Measurements from ENCODE around the gene ANGPT4. TPM values are rescaled to one million over a fixed set of nuclear protein-coding genes. Genes with fewer than 3 reads are reported as not detected.
A peak's percentile ranks its signal among the peaks of the same experiment; 100 is the strongest.

ANGPT4 gene
- polyA plus RNA-seq, 3 donors from 2014 or later = not detected

DNA sequence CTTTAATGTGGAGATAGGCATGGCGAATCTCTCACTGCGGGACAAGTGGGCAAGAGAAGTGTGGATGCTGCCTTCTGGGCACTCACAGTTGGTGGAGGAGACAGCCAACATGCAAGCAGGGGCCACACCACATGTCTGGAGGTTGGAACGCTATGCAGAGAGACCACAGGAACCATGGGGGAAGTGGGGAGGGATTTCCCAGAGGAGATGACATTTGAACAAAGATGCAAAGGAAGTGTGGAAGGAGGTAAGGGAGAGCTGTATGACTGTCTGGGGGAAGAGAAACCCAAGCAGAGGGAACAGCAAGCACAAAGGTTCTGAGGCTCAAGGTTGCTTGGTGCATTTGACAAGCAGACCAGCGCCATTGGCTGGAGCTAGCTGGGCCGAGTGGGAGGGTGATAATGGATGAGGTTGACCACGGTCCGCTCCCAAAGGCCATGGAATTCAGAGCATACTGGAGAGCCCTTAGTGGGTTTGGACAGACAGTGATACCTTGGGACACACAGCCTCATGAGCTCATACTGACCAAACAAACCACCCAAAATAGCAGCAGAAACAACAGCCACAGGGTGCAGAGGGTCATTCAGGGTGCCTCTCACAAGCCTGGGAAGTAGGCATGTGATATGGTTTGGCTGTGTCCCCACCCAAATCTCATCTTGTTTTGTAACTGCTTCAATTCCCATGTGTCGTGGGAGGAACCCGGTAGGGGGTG, 90.3 kb downstream of the ANGPT4 start:
- DNase-seq = no peak
- Mint-ChIP-seq H3K27me3 (ENCODE audit: low read depth in 3 of 3) (peaks cover 0 to 2% (median 0%) of the 10 kb centered on the region in 3 donors), H3K27ac (no peak overlapping the region), H3K9me3 (no peaks in the 10 kb centered on the region), H3K36me3 (no peaks in the 10 kb centered on the region), H3K4me3 (no peak overlapping the region), H3K4me1 (peaks cover 3 to 8% of the 10 kb centered on the region in 2 donors)

DNA sequence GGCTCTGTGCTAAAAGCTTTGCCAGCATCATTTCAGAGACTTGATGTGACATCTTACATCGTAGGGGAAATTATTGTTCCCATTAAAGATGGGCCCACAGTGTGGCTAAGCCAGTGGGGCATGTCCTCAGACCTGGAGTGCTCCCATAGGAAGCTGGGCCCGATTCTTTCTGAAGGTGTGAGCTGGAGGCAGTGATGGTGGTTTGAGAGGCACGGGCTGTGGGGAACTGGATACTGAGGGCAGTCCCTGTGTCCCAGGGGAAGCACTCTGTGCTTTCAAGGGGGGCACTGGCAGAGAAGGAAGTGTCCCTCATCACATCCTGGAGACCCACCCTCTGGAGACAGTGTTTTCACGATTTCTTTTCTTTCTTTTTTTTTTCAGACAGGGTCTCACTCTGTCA, 91.2 kb downstream of the ANGPT4 start:
- no peak for DNase-seq
- Mint-ChIP-seq H3K27ac (no peak overlapping the region), H3K9me3 (no peaks in the 10 kb centered on the region), H3K4me1 (peaks cover 5 to 14% of the 10 kb centered on the region in 2 donors), H3K4me3 (no peak overlapping the region), H3K36me3 (no peaks in the 10 kb centered on the region), H3K27me3 (ENCODE audit: low read depth in 3 of 3) (peaks cover 0 to 3% (median 0%) of the 10 kb centered on the region in 3 donors)

DNA sequence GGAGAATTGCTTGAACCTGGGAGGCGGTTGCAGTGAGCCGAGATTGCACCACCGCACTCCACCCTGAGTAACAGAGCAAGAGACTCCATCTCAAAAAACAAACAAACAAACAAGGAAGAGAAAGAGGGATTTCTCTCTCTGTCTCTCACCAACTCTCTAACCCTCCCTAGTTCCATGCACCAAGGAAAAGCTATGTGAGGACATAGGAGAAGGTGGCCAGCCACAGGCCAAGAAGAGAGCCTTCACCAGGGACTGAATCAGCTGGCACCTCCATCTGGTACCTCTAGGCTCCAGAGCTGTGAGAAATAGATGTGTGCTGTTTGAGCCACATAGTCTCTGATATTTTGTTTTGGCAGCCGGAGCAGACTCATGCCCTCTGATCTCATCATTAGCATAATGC, 91.6 kb downstream of the ANGPT4 start:
- Mint-ChIP-seq H3K27me3 (ENCODE audit: low read depth in 3 of 3) (peaks cover 0 to 7% (median 3%) of the 10 kb centered on the region in 3 donors), H3K36me3 (no peaks in the 10 kb centered on the region), H3K27ac (no peak overlapping the region), H3K4me1 (peaks cover 7 to 14% of the 10 kb centered on the region in 2 donors), H3K4me3 (no peak overlapping the region), H3K9me3 (no peaks in the 10 kb centered on the region)
- DNase-seq = no peak

DNA sequence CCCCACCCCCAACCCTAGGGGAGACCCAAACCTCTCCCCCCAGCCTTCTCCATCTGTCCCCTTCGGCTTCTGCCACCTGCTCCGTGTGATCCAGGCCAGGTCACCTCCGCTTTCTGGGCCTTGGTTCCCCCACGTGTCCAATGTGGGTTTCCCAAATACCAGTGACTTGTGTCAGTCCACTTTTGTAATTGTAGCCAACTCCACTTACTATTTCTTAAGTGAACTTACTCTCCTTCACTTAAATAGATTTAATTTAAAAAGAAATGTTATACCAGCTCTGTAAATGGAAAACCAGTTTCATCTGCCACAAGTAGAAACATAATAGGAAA, 92.6 kb downstream of the ANGPT4 start:
- peaks cover 6 to 8% of the 10 kb centered on the region in 2 donors for H3K4me1 Mint-ChIP-seq
- no peak overlapping the region for H3K27ac Mint-ChIP-seq
- DNase-seq = no peak
- H3K27me3 Mint-ChIP-seq (ENCODE audit: low read depth in 3 of 3) = peaks cover 0 to 8% (median 7%) of the 10 kb centered on the region in 3 donors
- no peaks in the 10 kb centered on the region for H3K36me3 Mint-ChIP-seq
- no peaks in the 10 kb centered on the region for H3K9me3 Mint-ChIP-seq
- no peak overlapping the region for H3K4me3 Mint-ChIP-seq

DNA sequence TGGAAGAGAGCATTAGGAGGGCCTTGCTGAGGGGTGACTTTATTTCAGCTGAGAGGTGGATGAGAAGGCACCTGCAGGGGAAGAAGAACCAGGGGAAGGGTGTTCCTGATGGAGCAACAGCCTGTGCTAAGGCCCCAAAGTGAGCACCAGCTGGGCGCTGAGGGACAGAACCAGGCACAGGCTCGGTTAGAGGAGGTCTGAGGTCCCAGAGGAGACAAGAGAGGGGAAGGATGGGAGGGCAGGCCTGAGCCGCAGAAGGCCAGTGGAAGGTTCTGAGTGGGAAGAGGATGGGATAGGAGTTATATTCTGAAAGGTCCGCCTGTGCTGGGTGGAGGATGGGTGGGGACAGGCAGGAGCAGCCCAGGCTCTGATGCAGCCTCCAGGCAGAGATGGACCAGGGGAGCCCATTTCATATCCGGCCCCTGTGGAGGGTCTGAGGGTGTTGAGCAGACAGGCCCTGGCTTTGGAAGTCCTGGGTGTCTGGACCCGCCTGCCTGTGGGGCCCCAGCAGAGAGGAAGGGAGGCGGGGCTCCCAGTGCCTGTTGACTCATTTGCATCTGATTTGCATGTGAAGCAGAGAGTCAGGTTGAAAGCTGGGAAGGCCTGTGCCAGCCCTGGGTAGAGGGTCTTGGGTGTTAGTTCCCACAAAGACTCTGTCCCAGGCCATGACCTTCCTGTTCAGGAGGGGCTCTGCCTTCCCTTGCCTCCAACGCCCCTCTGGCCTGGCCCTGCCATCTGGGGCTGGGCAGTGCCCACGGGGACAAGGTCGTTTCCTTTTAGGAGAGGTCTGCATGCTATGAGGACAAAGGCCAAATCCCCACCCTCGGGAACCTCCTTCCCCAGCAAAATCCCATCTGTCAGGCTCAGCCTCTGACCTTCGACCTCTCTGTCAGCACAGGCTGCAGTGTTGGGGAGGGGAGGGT, 93.2 kb downstream of the ANGPT4 start:
- H3K4me1 Mint-ChIP-seq = peaks cover 6 to 8% of the 10 kb centered on the region in 2 donors
- no peaks in the 10 kb centered on the region for H3K9me3 Mint-ChIP-seq
- no peaks in the 10 kb centered on the region for H3K36me3 Mint-ChIP-seq
- H3K27ac Mint-ChIP-seq = peak overlapping the region in 1 of 6 donors; percentile 38
- H3K27me3 Mint-ChIP-seq (ENCODE audit: low read depth in 3 of 3) = peaks cover 0 to 8% (median 7%) of the 10 kb centered on the region in 3 donors
- H3K4me3 Mint-ChIP-seq = no peak overlapping the region
- DNase-seq = no peak

DNA sequence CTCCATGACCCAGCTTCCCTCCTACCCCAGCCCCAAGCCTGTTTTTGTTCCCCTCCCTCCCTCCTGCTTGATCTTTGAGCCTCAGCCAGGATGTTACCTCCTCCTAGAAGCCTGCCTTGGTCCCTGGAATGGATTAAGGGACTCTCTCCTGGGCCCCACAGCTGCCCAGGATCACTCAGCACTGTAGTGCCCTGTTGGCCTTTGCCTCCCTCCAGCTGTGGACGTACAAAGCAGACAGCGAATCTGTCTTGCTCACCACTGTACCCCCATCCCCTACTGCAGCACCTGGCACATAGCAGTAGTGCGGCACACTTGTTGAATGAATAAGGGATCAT, 94.4 kb downstream of the ANGPT4 start:
- Mint-ChIP-seq H3K4me3 (no peak overlapping the region), H3K27me3 (ENCODE audit: low read depth in 3 of 3) (peaks cover 0 to 13% (median 9%) of the 10 kb centered on the region in 3 donors), H3K36me3 (no peaks in the 10 kb centered on the region), H3K27ac (peak overlapping the region in 1 of 6 donors; percentile 22), H3K9me3 (no peaks in the 10 kb centered on the region), H3K4me1 (peaks cover 6 to 11% of the 10 kb centered on the region in 2 donors)
- no peak for DNase-seq

DNA sequence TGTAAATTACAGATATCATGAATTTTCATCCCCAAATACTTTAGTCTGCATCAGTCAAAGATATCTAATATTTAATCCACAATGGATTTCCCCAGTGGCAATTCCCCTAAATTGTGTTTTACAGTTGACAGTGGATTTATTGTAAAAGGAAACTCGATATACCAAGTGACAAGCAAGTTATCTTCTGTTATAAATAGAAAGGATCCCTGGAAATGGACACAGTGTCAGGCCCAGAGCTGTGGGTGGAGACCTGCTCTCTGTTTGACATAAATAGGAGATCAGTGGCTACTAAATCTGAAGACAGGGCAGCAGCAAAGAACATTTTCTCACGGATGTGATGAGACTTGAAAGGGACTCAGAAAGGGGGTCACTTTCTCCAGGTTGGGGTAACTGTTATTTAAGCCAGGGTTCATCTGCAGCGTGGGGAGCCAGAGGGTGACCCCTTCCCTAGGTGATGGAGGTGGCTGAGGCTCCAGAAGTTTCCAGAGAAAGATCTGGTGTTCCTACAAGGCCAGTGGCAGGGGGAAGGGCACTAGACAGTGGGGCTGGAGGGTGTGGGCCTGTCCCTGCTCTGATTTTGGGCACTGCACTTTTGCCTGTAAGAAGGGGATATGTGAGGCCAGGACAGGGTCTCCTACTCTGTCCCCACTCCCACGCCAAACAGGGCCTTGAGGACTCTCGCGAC, 94.9 kb downstream of the ANGPT4 start:
- H3K9me3 Mint-ChIP-seq = no peaks in the 10 kb centered on the region
- no peak for DNase-seq
- no peaks in the 10 kb centered on the region for H3K36me3 Mint-ChIP-seq
- H3K4me3 Mint-ChIP-seq = no peak overlapping the region
- H3K27ac Mint-ChIP-seq = no peak overlapping the region
- H3K4me1 Mint-ChIP-seq = peaks cover 6 to 11% of the 10 kb centered on the region in 2 donors
- peaks cover under 1 to 14% (median 9%) of the 10 kb centered on the region in 3 donors for H3K27me3 Mint-ChIP-seq (ENCODE audit: low read depth in 3 of 3)

DNA sequence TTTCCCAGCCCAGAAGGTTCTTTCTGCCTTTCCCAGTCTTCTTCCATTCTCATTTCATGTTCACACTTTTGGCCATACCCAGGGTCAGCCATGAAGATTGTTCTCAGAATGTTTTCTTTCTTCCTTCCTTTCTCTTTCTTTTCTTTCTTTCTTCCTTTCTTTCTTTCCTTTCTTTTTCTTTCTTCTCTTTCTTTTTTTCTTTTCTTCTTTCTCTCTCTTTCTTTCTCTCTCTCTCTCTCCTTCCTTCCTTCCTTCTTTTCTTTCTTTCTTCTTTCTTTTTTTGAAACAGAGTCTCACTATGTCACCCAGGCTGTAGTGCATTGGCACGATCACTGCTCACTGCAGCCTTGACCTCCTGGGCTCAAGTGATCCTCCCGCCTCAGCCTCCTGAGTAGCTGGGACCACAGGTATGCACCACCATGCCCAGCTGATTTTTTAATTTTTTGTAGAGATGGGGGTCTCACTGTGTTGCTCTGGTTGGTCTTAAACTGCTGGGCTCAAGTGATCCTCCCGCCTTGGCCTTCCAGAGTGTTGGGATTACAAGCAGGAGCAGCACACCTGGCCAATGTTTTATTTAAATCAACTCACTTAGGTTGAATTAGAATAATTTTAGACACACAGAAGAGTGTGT, 95.7 kb downstream of the ANGPT4 start:
- H3K4me3 Mint-ChIP-seq = no peak overlapping the region
- H3K36me3 Mint-ChIP-seq = no peaks in the 10 kb centered on the region
- peaks cover 6 to 11% of the 10 kb centered on the region in 2 donors for H3K4me1 Mint-ChIP-seq
- peak overlapping the region in 5 of 6 donors; percentile 25 to 87 (median 61) for H3K27ac Mint-ChIP-seq
- H3K9me3 Mint-ChIP-seq = no peaks in the 10 kb centered on the region
- peaks cover 5 to 17% (median 9%) of the 10 kb centered on the region in 3 donors for H3K27me3 Mint-ChIP-seq (ENCODE audit: low read depth in 3 of 3)
- DNase-seq = no peak

Other genes starting within 250 kb of the ANGPT4 start
- gene SCRT2, start 240.5 kb downstream of the ANGPT4 start, polyA plus RNA-seq = not detected
- gene SLC52A3, start 147.8 kb downstream of the ANGPT4 start, polyA plus RNA-seq = not detected
- 10 to 100 TPM in 2 of 3 donors, 1 to 10 TPM in 1; 5.0 to 20.7 (median 13.8) TPM for gene FAM110A, start 82.6 kb downstream of the ANGPT4 start, polyA plus RNA-seq
- gene RSPO4, start 86.0 kb upstream of the ANGPT4 start, polyA plus RNA-seq = not detected
- 100 to 1,000 TPM in 2 of 3 donors, 10 to 100 TPM in 1; 87.6 to 172 (median 140) TPM for gene PSMF1, start 202.3 kb upstream of the ANGPT4 start, polyA plus RNA-seq

Data from immature natural killer cell (primary cell).